ENCODE measurements around the gene LRP1.
A peak's percentile ranks its signal among the peaks of the same experiment; 100 is the strongest.

LRP1 gene

DNA sequence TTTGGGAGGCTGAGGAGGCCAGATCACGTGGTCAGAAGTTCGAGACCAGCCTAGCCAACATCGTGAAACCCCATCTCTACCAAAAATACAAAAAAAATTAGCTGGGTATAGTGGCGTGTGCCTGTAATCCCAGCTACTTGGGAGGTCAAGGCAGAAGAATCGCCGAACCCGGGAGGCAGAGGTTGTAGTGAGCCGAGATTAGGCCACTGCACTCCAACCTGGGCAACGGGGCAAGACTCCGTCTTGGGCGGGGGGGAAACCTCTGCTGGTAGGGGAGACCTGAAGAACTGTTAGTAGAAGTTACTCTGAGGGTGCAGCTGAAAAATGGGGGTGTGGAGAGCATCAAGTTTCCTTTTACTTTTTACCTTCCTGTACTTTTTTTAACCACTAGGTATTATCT, 2.2 kb upstream of the LRP1 start:
- TF ChIP-seq Cebpa-rat (IDR thresholded peaks at IDR 0.05), result no peak
- no peak overlapping the region; a peak in 1 of 22 replicates for H3K9ac ChIP-seq
- no peak overlapping the region; a peak in 1 of 22 replicates for H3K4me2 ChIP-seq
- H4K20me1 ChIP-seq, result peaks cover 0 to 10% (median 2%) of the 10 kb centered on the region in 11 experiments; a peak in 5 of 22 replicates
- H3K36me3 ChIP-seq, result peaks cover 0 to 3% (median 0%) of the 10 kb centered on the region in 11 experiments; a peak in 1 of 22 replicates
- H3K4me1 ChIP-seq, result peaks cover 21 to 36% (median 30%) of the 10 kb centered on the region in 10 experiments
- H3K27ac ChIP-seq, result no peak overlapping the region
- H3K9me3 ChIP-seq (replicated peaks in 1 of 11), result peaks cover 0 to 6% (median 0%) of the 10 kb centered on the region in 11 experiments; a peak in 2 of 22 replicates
- H3K27me3 ChIP-seq, result peaks cover 3 to 36% (median 26%) of the 10 kb centered on the region in 11 experiments; a peak in 18 of 22 replicates
- H3K4me3 ChIP-seq, result no peak overlapping the region

DNA sequence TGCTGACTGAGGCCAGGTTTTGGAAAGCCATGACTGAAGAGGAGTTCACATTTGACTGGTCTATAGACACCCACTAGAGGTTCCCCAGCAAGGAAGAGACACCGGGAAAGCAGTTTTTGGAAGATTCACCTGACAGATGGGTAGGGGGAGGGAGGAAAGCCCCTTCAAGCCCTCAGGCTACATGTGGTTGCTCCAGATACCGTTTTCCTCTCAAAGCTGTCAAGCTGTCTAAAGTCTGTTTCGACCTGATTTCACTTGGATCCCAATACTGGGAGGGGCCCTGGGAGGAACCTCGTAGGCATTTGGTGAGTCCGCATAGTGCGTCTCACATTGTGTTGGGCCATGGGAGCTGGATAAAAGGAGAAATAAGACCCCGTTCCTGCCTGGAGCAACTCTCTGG, 1.7 kb upstream of the LRP1 start:
- H3K4me1 ChIP-seq, result peaks cover 26 to 41% (median 34%) of the 10 kb centered on the region in 10 experiments
- H3K4me3 ChIP-seq, result peak overlapping the region in 3 of 10 experiments; percentile 83 to 93 (median 92); a peak in 4 of 20 replicates
- peaks cover 0 to 15% (median 7%) of the 10 kb centered on the region in 11 experiments; a peak in 8 of 22 replicates for H4K20me1 ChIP-seq
- no peak overlapping the region for H3K27ac ChIP-seq
- no peak for TF ChIP-seq Cebpa-rat (IDR thresholded peaks at IDR 0.05)
- H3K27me3 ChIP-seq, result peaks cover 3 to 36% (median 26%) of the 10 kb centered on the region in 11 experiments; a peak in 18 of 22 replicates
- H3K9ac ChIP-seq, result peak overlapping the region in 6 of 11 experiments; percentile 5 to 82 (median 80); a peak in 8 of 22 replicates
- peaks cover 0 to 6% (median 0%) of the 10 kb centered on the region in 11 experiments; a peak in 2 of 22 replicates for H3K9me3 ChIP-seq (replicated peaks in 1 of 11)
- H3K36me3 ChIP-seq, result peaks cover 0 to 3% (median 0%) of the 10 kb centered on the region in 11 experiments; a peak in 1 of 22 replicates
- H3K4me2 ChIP-seq, result peak overlapping the region; percentile 63 to 99 (median 96); a peak in 18 of 22 replicates

DNA sequence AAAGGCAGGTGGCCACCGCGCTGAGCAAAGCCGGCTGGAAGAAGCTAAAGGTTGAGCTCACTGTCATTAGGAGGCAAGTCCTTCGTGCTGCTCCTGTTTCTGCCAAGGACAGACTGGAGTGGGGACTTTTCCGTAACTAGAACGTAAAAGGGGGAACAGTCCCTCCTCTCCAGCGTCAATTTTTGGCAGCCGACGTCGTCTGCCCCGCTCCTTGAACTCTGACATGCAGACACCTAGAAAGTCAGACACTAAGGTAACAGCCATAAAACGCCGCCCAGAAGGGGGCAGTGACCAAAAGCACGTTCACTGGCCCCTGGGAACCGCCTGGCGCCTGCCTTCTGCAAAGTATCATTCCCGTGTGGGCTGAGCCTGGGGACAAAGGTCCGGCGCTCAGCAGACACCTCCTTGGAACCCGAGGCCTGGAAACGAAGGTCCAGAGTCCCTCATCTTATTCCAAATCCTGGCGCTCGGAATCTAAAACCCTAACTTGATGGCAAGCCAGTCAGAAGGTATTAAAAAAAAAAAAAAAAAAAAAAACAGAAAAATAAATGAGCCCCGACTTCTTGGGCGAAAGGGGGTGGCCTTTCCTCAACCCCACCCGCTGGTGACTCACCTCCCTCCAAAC, 1.1 kb upstream of the LRP1 start:
- peak overlapping the region; percentile 63 to 99 (median 96) for H3K4me2 ChIP-seq
- peak overlapping the region in 2 of 11 experiments; percentile 25 to 72; a peak in 2 of 22 replicates for H3K27ac ChIP-seq
- H3K27me3 ChIP-seq, result peaks cover 3 to 36% (median 26%) of the 10 kb centered on the region in 11 experiments; a peak in 18 of 22 replicates
- TF ChIP-seq Cebpa-rat (IDR thresholded peaks at IDR 0.05), result no peak
- peaks cover 0 to 6% (median 0%) of the 10 kb centered on the region in 11 experiments; a peak in 2 of 22 replicates for H3K9me3 ChIP-seq (replicated peaks in 1 of 11)
- peak overlapping the region; percentile 68 to 83 (median 80); a peak in 21 of 22 replicates for H3K9ac ChIP-seq
- H3K4me1 ChIP-seq, result peaks cover 32 to 48% (median 41%) of the 10 kb centered on the region in 10 experiments
- peaks cover 0 to 21% (median 14%) of the 10 kb centered on the region in 11 experiments; a peak in 8 of 22 replicates for H4K20me1 ChIP-seq
- H3K4me3 ChIP-seq, result peak overlapping the region; percentile 76 to 93 (median 84)
- peaks cover 0 to 9% (median 0%) of the 10 kb centered on the region in 11 experiments; a peak in 3 of 22 replicates for H3K36me3 ChIP-seq

DNA sequence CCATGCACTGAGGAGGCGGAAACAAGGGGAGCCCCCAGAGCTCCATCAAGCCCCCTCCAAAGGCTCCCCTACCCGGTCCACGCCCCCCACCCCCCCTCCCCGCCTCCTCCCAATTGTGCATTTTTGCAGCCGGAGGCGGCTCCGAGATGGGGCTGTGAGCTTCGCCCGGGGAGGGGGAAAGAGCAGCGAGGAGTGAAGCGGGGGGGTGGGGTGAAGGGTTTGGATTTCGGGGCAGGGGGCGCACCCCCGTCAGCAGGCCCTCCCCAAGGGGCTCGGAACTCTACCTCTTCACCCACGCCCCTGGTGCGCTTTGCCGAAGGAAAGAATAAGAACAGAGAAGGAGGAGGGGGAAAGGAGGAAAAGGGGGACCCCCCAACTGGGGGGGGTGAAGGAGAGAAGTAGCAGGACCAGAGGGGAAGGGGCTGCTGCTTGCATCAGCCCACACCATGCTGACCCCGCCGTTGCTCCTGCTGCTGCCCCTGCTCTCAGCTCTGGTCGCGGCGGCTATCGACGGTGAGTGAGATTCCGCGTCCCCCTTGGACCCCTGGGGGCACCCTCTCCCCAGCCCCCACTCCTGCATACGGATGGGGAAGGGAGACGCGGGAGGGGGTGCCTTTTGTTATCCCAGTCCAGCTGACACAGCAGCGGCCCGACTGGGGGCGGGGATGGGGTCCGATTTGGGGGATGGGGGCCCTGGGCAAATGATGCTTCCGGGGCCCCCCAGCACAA, 400 bp downstream of the LRP1 start:
- Histone ChIP-seq H3K36me3 (peaks cover 0 to 16% (median 0%) of the 10 kb centered on the region in 11 experiments; a peak in 3 of 22 replicates), H3K9me3 (replicated peaks in 1 of 11) (peaks cover 0 to 4% (median 0%) of the 10 kb centered on the region in 11 experiments; a peak in 2 of 22 replicates), H3K4me2 (peak overlapping the region; percentile 94 to 99 (median 97)), H3K27ac (peak overlapping the region in 9 of 11 experiments; percentile 9 to 74 (median 48); a peak in 13 of 22 replicates), H3K27me3 (peaks cover 3 to 36% (median 26%) of the 10 kb centered on the region in 11 experiments; a peak in 18 of 22 replicates), H3K9ac (peak overlapping the region; percentile 56 to 82 (median 77)), H3K4me3 (peak overlapping the region; percentile 65 to 93 (median 84)), H3K4me1 (peaks cover 33 to 56% (median 47%) of the 10 kb centered on the region in 10 experiments), H4K20me1 (peaks cover 0 to 35% (median 16%) of the 10 kb centered on the region in 11 experiments; a peak in 9 of 22 replicates)
- TF ChIP-seq Cebpa-rat (IDR thresholded peaks at IDR 0.05), result no peak

DNA sequence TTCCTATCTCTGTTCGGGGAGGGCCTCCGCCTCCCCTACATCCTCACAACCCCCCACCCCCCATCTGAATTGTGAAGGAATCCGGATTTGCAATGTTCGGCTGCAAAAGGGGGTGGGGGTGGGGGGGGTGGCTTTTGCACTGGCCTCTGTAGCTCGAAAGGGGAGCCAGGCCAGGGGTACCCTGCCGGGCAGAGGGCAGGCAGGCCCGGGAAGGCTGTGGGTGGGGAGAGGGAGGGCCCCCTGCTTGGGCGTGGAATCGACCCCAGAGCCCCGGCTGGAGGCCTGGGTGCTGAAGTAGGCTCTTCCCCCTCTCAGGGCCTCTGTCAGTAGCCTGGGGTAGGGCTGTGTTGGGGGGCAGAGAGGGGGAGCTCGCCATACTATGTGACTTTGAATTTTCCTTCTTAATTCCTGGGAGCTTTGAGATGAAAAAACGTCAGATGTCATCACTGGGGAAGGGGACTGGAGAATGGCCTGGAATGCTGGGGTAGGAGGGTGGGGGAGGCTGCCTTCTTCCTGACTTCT, 1.1 kb downstream of the LRP1 start:
- Histone ChIP-seq H3K4me2 (peak overlapping the region; percentile 94 to 99 (median 97)), H3K4me1 (peaks cover 33 to 61% (median 53%) of the 10 kb centered on the region in 10 experiments), H4K20me1 (peaks cover 0 to 42% (median 16%) of the 10 kb centered on the region in 11 experiments; a peak in 9 of 22 replicates), H3K36me3 (peaks cover 0 to 16% (median 0%) of the 10 kb centered on the region in 11 experiments; a peak in 3 of 22 replicates), H3K9ac (peak overlapping the region; percentile 56 to 82 (median 77); a peak in 20 of 22 replicates), H3K9me3 (replicated peaks in 1 of 11) (no peaks in the 10 kb centered on the region), H3K4me3 (peak overlapping the region; percentile 65 to 93 (median 84); a peak in 19 of 20 replicates), H3K27ac (peak overlapping the region in 5 of 11 experiments; percentile 46 to 74 (median 72); a peak in 9 of 22 replicates), H3K27me3 (peaks cover 3 to 36% (median 26%) of the 10 kb centered on the region in 11 experiments; a peak in 18 of 22 replicates)
- TF ChIP-seq Cebpa-rat (IDR thresholded peaks at IDR 0.05), result no peak

DNA sequence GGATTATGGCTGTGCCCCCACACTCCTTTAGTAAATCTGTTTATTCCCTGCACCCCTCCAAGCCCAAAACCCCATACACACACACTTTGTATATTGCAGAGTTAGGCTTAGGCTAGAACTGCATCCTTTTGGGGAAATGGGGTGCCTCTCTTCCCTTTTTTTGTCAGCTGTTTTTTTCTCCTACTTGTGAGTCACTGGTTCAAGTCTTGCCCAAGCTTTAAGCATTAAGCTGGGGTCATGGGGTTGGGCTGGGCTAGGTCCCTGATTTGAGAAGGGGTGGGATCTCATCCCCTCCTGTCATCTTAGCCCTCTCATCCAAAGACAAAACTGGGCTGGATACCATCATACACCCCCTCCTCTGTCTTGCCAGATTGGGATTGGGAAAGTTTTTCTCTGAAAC, 1.6 kb downstream of the LRP1 start:
- H3K27ac ChIP-seq, result peak overlapping the region in 5 of 11 experiments; percentile 51 to 74 (median 72); a peak in 9 of 22 replicates
- peaks cover 0 to 47% (median 16%) of the 10 kb centered on the region in 11 experiments; a peak in 9 of 22 replicates for H4K20me1 ChIP-seq
- peaks cover 33 to 66% (median 58%) of the 10 kb centered on the region in 10 experiments for H3K4me1 ChIP-seq
- peaks cover 3 to 33% (median 24%) of the 10 kb centered on the region in 11 experiments; a peak in 18 of 22 replicates for H3K27me3 ChIP-seq
- H3K9me3 ChIP-seq (replicated peaks in 1 of 11), result no peaks in the 10 kb centered on the region
- peak overlapping the region in 8 of 10 experiments; percentile 65 to 93 (median 84); a peak in 14 of 20 replicates for H3K4me3 ChIP-seq
- H3K9ac ChIP-seq, result peak overlapping the region in 10 of 11 experiments; percentile 56 to 82 (median 76); a peak in 12 of 22 replicates
- H3K36me3 ChIP-seq, result peaks cover 0 to 20% (median 0%) of the 10 kb centered on the region in 11 experiments; a peak in 7 of 22 replicates
- H3K4me2 ChIP-seq, result peak overlapping the region; percentile 94 to 99 (median 97); a peak in 21 of 22 replicates
- no peak for TF ChIP-seq Cebpa-rat (IDR thresholded peaks at IDR 0.05)

DNA sequence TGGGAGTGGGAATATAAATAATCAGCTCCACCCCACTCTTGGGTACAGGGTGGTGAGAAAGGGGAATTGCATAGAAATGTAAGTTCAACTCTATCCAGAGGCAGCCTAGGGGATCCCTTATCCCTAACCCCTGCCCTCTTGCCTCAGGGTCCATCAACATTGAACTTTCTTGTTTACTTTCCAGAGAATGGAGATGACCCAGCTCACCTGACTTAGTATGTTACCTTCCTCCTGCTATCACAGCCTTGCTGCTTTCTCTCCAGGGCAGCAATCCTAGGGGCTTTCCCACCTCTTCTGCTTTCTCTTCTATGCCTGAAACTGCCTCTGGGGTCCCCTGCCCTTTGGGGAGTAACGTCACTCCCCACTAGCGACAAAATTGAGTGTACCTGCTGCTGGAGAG, 2.7 kb downstream of the LRP1 start:
- H3K4me2 ChIP-seq, result peak overlapping the region; percentile 16 to 99 (median 96); a peak in 18 of 22 replicates
- peak overlapping the region in 5 of 11 experiments; percentile 5 to 72 (median 65); a peak in 6 of 22 replicates for H3K27ac ChIP-seq
- peak overlapping the region in 6 of 11 experiments; percentile 14 to 82 (median 76); a peak in 8 of 22 replicates for H3K9ac ChIP-seq
- H4K20me1 ChIP-seq, result peaks cover 0 to 58% (median 16%) of the 10 kb centered on the region in 11 experiments; a peak in 9 of 22 replicates
- TF ChIP-seq Cebpa-rat (IDR thresholded peaks at IDR 0.05), result no peak
- H3K36me3 ChIP-seq, result peaks cover 0 to 30% (median 0%) of the 10 kb centered on the region in 11 experiments; a peak in 8 of 22 replicates
- peak overlapping the region in 5 of 10 experiments; percentile 83 to 93 (median 88); a peak in 8 of 20 replicates for H3K4me3 ChIP-seq
- H3K4me1 ChIP-seq, result peaks cover 41 to 77% (median 69%) of the 10 kb centered on the region in 10 experiments
- peaks cover 3 to 22% (median 18%) of the 10 kb centered on the region in 11 experiments; a peak in 18 of 22 replicates for H3K27me3 ChIP-seq
- no peaks in the 10 kb centered on the region for H3K9me3 ChIP-seq (replicated peaks in 1 of 11)

Data from BLaER1 treated with 17β-estradiol and CSF1 and Interleukin-3, amounts not matched to agents 10 nM and 100 nM (cell line).